ENCODE results near the gene CPLX4.

DNA sequence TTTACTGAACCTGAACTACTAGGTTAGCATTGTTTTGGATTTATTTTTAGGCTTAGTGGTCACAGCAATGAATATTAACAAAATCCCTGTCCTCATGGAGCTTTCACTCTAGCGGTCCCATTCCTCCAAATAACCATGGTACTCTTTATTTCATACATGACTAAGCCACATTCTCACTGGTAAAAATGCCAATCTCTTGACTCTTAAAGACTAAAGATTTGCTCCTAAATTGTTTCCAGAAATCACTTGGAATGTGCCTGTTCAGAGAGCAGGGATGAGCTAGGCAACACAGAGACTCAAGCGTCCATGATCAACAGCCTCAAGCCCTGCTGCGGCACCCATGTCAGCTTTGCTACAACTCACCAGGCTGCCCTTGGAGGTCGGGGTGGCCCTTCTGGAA, 27.1 kb upstream of the CPLX4 start:
- no peak for TF ChIP-seq POLR2A (IDR thresholded peaks at IDR 0.05; ENCODE audit: low read depth, low read length)
- TF ChIP-seq POLR2AphosphoS5 (IDR thresholded peaks at IDR 0.05; ENCODE audit: low read depth, low read length) = no peak
- TF ChIP-seq TAF1 (IDR thresholded peaks at IDR 0.05; ENCODE audit: borderline replicate concordance, low read depth, low read length) = no peak

All from GM12892 (cell line).